K562 (cell line): ENCODE results near the gene DNAJB2. TPM values are rescaled to one million over a fixed set of nuclear protein-coding genes. Genes with fewer than 3 reads are reported as not detected.

Experiments
- ATF7 ChIP-seq: fragments of 450-650 bp; IDR thresholded peaks from 2 replicates; pipeline ENCODE4 v1.7.1; 2014; ENCODE audit warnings: mild to moderate bottlenecking, moderate library complexity
- CBX8 ChIP-seq: fragments of 200-600 bp; sonication (generic); IDR thresholded peaks from 2 replicates; pipeline ENCODE4 v1.6.1; 2012; ENCODE audit warnings: borderline replicate concordance, mixed run types, low read depth, mild to moderate bottlenecking, moderate library complexity, mixed read lengths, low read length, control low read depth, inconsistent platforms; ENCODE audit not compliant: poor library complexity, severe bottlenecking; ENCODE audit errors: extremely low read depth
- CREB1 ChIP-seq, 2 experiments: sonication (generic) in 1 of 2; formaldehyde crosslinking in 1 of 2; IDR thresholded peaks; 2 replicates each; pipeline versions ENCODE4 v1.6.1 to v1.8.0; 2012 to 2022; ENCODE audit warnings: inconsistent platforms in 1 of 2, mild to moderate bottlenecking in 1 of 2, missing genetic modification reagents in 1 of 2, moderate library complexity in 1 of 2
- HCFC1 ChIP-seq: IDR thresholded peaks from 2 replicates; pipeline ENCODE4 v1.6.1; 2012; ENCODE audit warnings: low read depth, low read length, improper control_type of control experiment
- HMGN3 ChIP-seq: IDR thresholded peaks from 2 replicates; pipeline ENCODE4 v1.6.1; 2011; ENCODE audit warnings: borderline replicate concordance, low read depth, mild to moderate bottlenecking, mixed read lengths, low read length; ENCODE audit not compliant: insufficient read length; ENCODE audit errors: extremely low read depth
- KAT7 ChIP-seq: sonication (generic); formaldehyde crosslinking; IDR thresholded peaks from 2 replicates; pipeline ENCODE4 v1.8.0; 2022; ENCODE audit warnings: missing genetic modification reagents, mild to moderate bottlenecking, borderline replicate concordance
- MED1 ChIP-seq: sonication (generic); formaldehyde crosslinking; IDR thresholded peaks from 2 replicates; pipeline ENCODE4 v1.8.1; 2023; ENCODE audit warnings: missing genetic modification reagents, borderline replicate concordance
- MITF ChIP-seq: IDR thresholded peaks from 2 replicates; pipeline ENCODE4 v1.6.1; 2014; ENCODE audit warnings: antibody characterized with exemption
- NR2F6 ChIP-seq: fragments of 450-650 bp; formaldehyde crosslinking; IDR thresholded peaks from 2 replicates; pipeline ENCODE4 v1.4.0; 2020; ENCODE audit warnings: mild to moderate bottlenecking
- POLR2AphosphoS5 ChIP-seq: IDR thresholded peaks from 2 replicates; pipeline ENCODE4 v1.6.1; 2011; ENCODE audit warnings: mild to moderate bottlenecking, low read depth, low read length, moderate library complexity; ENCODE audit not compliant: control insufficient read depth, insufficient read depth
- PTTG1 ChIP-seq: fragments of 450-650 bp; IDR thresholded peaks from 2 replicates; pipeline ENCODE4 v1.6.1; 2016; ENCODE audit warnings: low read depth, mild to moderate bottlenecking, missing genetic modification characterization, missing compliant biosample characterization
- SRSF3 ChIP-seq: fragments of 200-400 bp; formaldehyde crosslinking; IDR thresholded peaks from 2 replicates; pipeline ENCODE4 v1.6.1; 2016; ENCODE audit warnings: mild to moderate bottlenecking, low read length, moderate library complexity; ENCODE audit not compliant: insufficient read depth
- TAF7 ChIP-seq: fragments of 450-650 bp; IDR thresholded peaks from 2 replicates; pipeline ENCODE4 v1.6.1; 2016; ENCODE audit warnings: missing genetic modification characterization, missing compliant biosample characterization
- XRCC3 ChIP-seq: fragments of 450-650 bp; IDR thresholded peaks from 2 replicates; pipeline ENCODE4 v1.6.1; 2017; ENCODE audit warnings: mild to moderate bottlenecking, moderate library complexity
- YY1 ChIP-seq, 3 experiments: IDR thresholded peaks; 2 replicates each; pipeline ENCODE4 v1.6.1; 2011; ENCODE audit warnings: low read length in 2 of 3, mild to moderate bottlenecking in 2 of 3, moderate library complexity in 2 of 3, borderline replicate concordance in 1 of 3, control low read depth in 1 of 3, low read depth in 1 of 3; ENCODE audit not compliant: insufficient read depth in 3 of 3, insufficient replicate concordance in 2 of 3, control insufficient read depth in 1 of 3, insufficient read length in 1 of 3; ENCODE audit errors: extremely low read depth in 1 of 3
- ZBTB49 ChIP-seq: sonication (generic); formaldehyde crosslinking; IDR thresholded peaks from 2 replicates; pipeline ENCODE4 v1.8.0; 2022; ENCODE audit warnings: missing genetic modification reagents, mild to moderate bottlenecking, borderline replicate concordance
- ZKSCAN8 ChIP-seq: fragments of 200-800 bp; sonication (Bioruptor generic); IDR thresholded peaks from 2 replicates; pipeline ENCODE4 v1.6.1; 2016; ENCODE audit warnings: missing genetic modification characterization, missing compliant biosample characterization
- ZNF133 ChIP-seq: fragments of 250-450 bp; sonication (Bioruptor Pico); IDR thresholded peaks from 2 replicates; pipeline ENCODE4 v1.4.0; 2020; ENCODE audit warnings: mild to moderate bottlenecking
- ZNF24 ChIP-seq: fragments of 450-650 bp; IDR thresholded peaks from 2 replicates; pipeline ENCODE4 v1.6.1; 2016
- ZNF263 ChIP-seq: sonication (generic); formaldehyde crosslinking; IDR thresholded peaks from 2 replicates; pipeline ENCODE4 v1.8.0; 2022; ENCODE audit warnings: mild to moderate bottlenecking, missing genetic modification reagents, borderline replicate concordance
- ZNF274 ChIP-seq: IDR thresholded peaks from 2 replicates; pipeline ENCODE4 v1.6.1; 2011; ENCODE audit warnings: low read depth, mild to moderate bottlenecking, low read length, moderate library complexity, borderline replicate concordance
- ZNF740 ChIP-seq, 3 experiments: fragments of 200-800 bp in 1 of 3; sonication (Bioruptor generic) in 1 of 3; sonication (generic) in 1 of 3; formaldehyde crosslinking in 1 of 3; IDR thresholded peaks; 2 replicates each; pipeline versions ENCODE4 v1.6.1 to v1.8.0; 2016 to 2022; ENCODE audit warnings: mild to moderate bottlenecking in 2 of 3, missing compliant biosample characterization in 2 of 3, missing genetic modification characterization in 2 of 3, missing genetic modification reagents in 1 of 3
- ZNF785 ChIP-seq: fragments of 250-450 bp; sonication (Bioruptor Pico); IDR thresholded peaks from 2 replicates; pipeline ENCODE4 v1.4.0; 2020; ENCODE audit warnings: mild to moderate bottlenecking
- polyA plus RNA-seq, 8 experiments: library from polyadenylated mRNA; depleted of rRNA in 4 of 8; stranded (reverse) in 5 of 8; unstranded in 3 of 8; fragments of >200 nt; fragmentation: Nextera tagmentation in 2 of 8; fragmentation: Illumina TruSeq in 1 of 8; extraction: Ambion mirVana in 2 of 8; extraction: Trizol in 1 of 8; gene quantifications; 2 replicates each; pipeline versions ENCODE4 v1.2.1 to v1.2.3, GENCODE V29; 2011 to 2014; ENCODE audit warnings: inconsistent platforms in 1 of 8, missing spikeins in 1 of 8
- total RNA-seq, 7 experiments: library from RNA; depleted of rRNA in 6 of 7; stranded (reverse); fragments of >200 nt in 6 of 7; fragmentation: Illumina TruSeq in 2 of 7; extraction: Trizol in 2 of 7; gene quantifications; 2 replicates each; pipeline versions ENCODE4 v1.2.1 to v1.2.3, GENCODE V29; 2011 to 2021; ENCODE audit warnings: low replicate concordance in 1 of 7

Gene DNAJB2
- total and polyA plus RNA-seq, 9 of the 15 experiments (the other 6 are each of a cell fraction or from before 2014, with no cell fraction given) = 0.08 to 3.0 (median 2.2) TPM; not detected in 1

- no peak for TF ChIP-seq POLR2AphosphoS5
- TF ChIP-seq ZNF274 = no peak
- TF ChIP-seq ATF7 = no peak
- no peak for TF ChIP-seq CBX8
- TF ChIP-seq ZNF24 = no peak
- TF ChIP-seq HMGN3 = no peak
- TF ChIP-seq HCFC1 = peak; percentile 97
- TF ChIP-seq ZBTB49 (CRISPR knock-in tag) = no peak
- TF ChIP-seq MITF = no peak
- peak in 2 of 3 experiments; percentile 51 to 75 for TF ChIP-seq YY1 (IDR thresholded peaks at IDR 0.05; ENCODE audit: borderline replicate concordance in 1 of 3, control insufficient read depth in 1 of 3, extremely low read depth in 1 of 3, insufficient read depth in 3 of 3, insufficient read length in 1 of 3, insufficient replicate concordance in 2 of 3, low read depth in 1 of 3, low read length in 2 of 3)
- no peak for TF ChIP-seq ZKSCAN8 (CRISPR knock-in tag)
- no peak for TF ChIP-seq TAF7 (tag)
- TF ChIP-seq ZNF785 (CRISPR knock-in tag) = no peak
- no peak for TF ChIP-seq PTTG1 (tag)
- TF ChIP-seq ZNF263 = no peak
- TF ChIP-seq NR2F6 = no peak
- no peak for TF ChIP-seq ZNF133 (CRISPR knock-in tag)
- TF ChIP-seq KAT7 (CRISPR knock-in tag) = no peak
- TF ChIP-seq XRCC3 = no peak
- no peak for TF ChIP-seq CREB1 (IDR thresholded peaks at IDR 0.05)
- TF ChIP-seq CREB1 (CRISPR knock-in tag; IDR thresholded peaks at IDR 0.05) = peak; percentile 7; the same call in 1 of the 2 replicates
- no peak for TF ChIP-seq SRSF3
- no peak for TF ChIP-seq MED1 (CRISPR knock-in tag)
- TF ChIP-seq ZNF740 (CRISPR knock-in tag; IDR thresholded peaks at IDR 0.05) = no peak
- TF ChIP-seq ZNF740 (tag; IDR thresholded peaks at IDR 0.05) = no peak
These were observed 6.8 kb downstream of the DNAJB2 start (continued) for GRCh38 chr2:219285894-219286425.
